Measurements from ENCODE around the gene ANKFN1.

ANKFN1 gene

GRCh38 chr17:56160422-56160821 lies 7.1 kb downstream of the ANKFN1 start:
- no peaks in the 10 kb centered on the region for H3K36me3 ChIP-seq (ENCODE audit: control insufficient read depth, insufficient read depth, low read length)
- no peak overlapping the region for H2AFZ ChIP-seq
- H3K9me3 ChIP-seq (ENCODE audit: control insufficient read depth, low read length) = no peaks in the 10 kb centered on the region

GRCh38 chr17:56165072-56165641 lies 11.9 kb downstream of the ANKFN1 start:
- H2AFZ ChIP-seq = no peak overlapping the region
- no peak for TF ChIP-seq CTCF (IDR thresholded peaks at IDR 0.05)
- no peaks in the 10 kb centered on the region for H3K27me3 ChIP-seq (ENCODE audit: control insufficient read depth, insufficient read depth, low read length)
- no peak overlapping the region for H3K9ac ChIP-seq
- no peaks in the 10 kb centered on the region for H3K36me3 ChIP-seq (ENCODE audit: control insufficient read depth, insufficient read depth, low read length)
- H3K4me1 ChIP-seq = no peaks in the 10 kb centered on the region
- H3K9me3 ChIP-seq (ENCODE audit: control insufficient read depth, low read length) = no peaks in the 10 kb centered on the region
- no peak overlapping the region for H3K27ac ChIP-seq
- no peak overlapping the region for H3K4me3 ChIP-seq (ENCODE audit: low read depth, low read length)
- no peaks in the 10 kb centered on the region for H3K79me2 ChIP-seq
- H3K4me2 ChIP-seq (ENCODE audit: low read length) = no peak overlapping the region

More at GRCh38 chr17:56160422-56160821, 7.1 kb downstream of the ANKFN1 start:
- Histone ChIP-seq H3K27me3 (ENCODE audit: control insufficient read depth, insufficient read depth, low read length) (no peaks in the 10 kb centered on the region), H3K79me2 (no peaks in the 10 kb centered on the region), H3K9ac (no peak overlapping the region), H3K27ac (no peak overlapping the region), H3K4me1 (no peaks in the 10 kb centered on the region), H3K4me2 (ENCODE audit: low read length) (no peak overlapping the region), H3K4me3 (ENCODE audit: low read depth, low read length) (no peak overlapping the region)
- TF ChIP-seq CTCF (IDR thresholded peaks at IDR 0.05) = no peak

GRCh38 chr17:56167491-56167890 lies 14.2 kb downstream of the ANKFN1 start:
- H3K4me2 ChIP-seq (ENCODE audit: low read length) = no peak overlapping the region
- H3K9ac ChIP-seq = no peak overlapping the region
- H3K36me3 ChIP-seq (ENCODE audit: control insufficient read depth, insufficient read depth, low read length) = no peaks in the 10 kb centered on the region
- no peak overlapping the region for H2AFZ ChIP-seq
- H3K27ac ChIP-seq = no peak overlapping the region
- H3K9me3 ChIP-seq (ENCODE audit: control insufficient read depth, low read length) = no peaks in the 10 kb centered on the region
- H3K4me3 ChIP-seq (ENCODE audit: low read depth, low read length) = no peak overlapping the region
- H3K27me3 ChIP-seq (ENCODE audit: control insufficient read depth, insufficient read depth, low read length) = no peaks in the 10 kb centered on the region
- no peaks in the 10 kb centered on the region for H3K79me2 ChIP-seq
- H3K4me1 ChIP-seq = no peaks in the 10 kb centered on the region
- TF ChIP-seq CTCF (IDR thresholded peaks at IDR 0.05) = no peak

GRCh38 chr17:56169621-56170020 lies 16.3 kb downstream of the ANKFN1 start:
- Histone ChIP-seq H3K9ac (no peak overlapping the region), H3K27ac (no peak overlapping the region), H3K4me2 (ENCODE audit: low read length) (no peak overlapping the region), H3K4me1 (no peaks in the 10 kb centered on the region), H3K4me3 (ENCODE audit: low read depth, low read length) (no peak overlapping the region), H3K79me2 (no peaks in the 10 kb centered on the region), H2AFZ (no peak overlapping the region), H3K36me3 (ENCODE audit: control insufficient read depth, insufficient read depth, low read length) (no peaks in the 10 kb centered on the region), H3K9me3 (ENCODE audit: control insufficient read depth, low read length) (no peaks in the 10 kb centered on the region), H3K27me3 (ENCODE audit: control insufficient read depth, insufficient read depth, low read length) (no peaks in the 10 kb centered on the region)
- TF ChIP-seq CTCF (IDR thresholded peaks at IDR 0.05) = no peak

All from parathyroid adenoma (tissue), 2 donors.